Loucy (cell line): Measurements from ENCODE around the gene EML2.

Experiments used
- H2AFZ ChIP-seq: fragments of 200-600 bp; sonication (generic); 2 replicates; pipeline ENCODE4 v1.6.0; 2016; ENCODE audit warnings: antibody characterized with exemption, mild to moderate bottlenecking, low read length, moderate library complexity
- H3F3A ChIP-seq: fragments of 200-600 bp; 2 replicates; pipeline ENCODE4 v1.6.0; 2016; ENCODE audit warnings: antibody characterized with exemption, low read depth, mild to moderate bottlenecking
- H3K27me3 ChIP-seq: fragments of 200-600 bp; sonication (generic); 2 replicates; pipeline ENCODE4 v1.6.1; 2014; ENCODE audit warnings: low read length, mild to moderate bottlenecking; ENCODE audit not compliant: insufficient read depth, poor library complexity, severe bottlenecking
- H3K36me3 ChIP-seq: fragments of 200-600 bp; sonication (generic); 2 replicates; pipeline ENCODE4 v1.6.1; 2016; ENCODE audit warnings: low read length; ENCODE audit not compliant: insufficient read depth
- H3K4me1 ChIP-seq: fragments of 200-600 bp; sonication (generic); 2 replicates; pipeline ENCODE4 v1.5.1; 2014; ENCODE audit warnings: low read length, mild to moderate bottlenecking; ENCODE audit not compliant: insufficient read depth, poor library complexity, severe bottlenecking
- H3K4me2 ChIP-seq: fragments of 200-600 bp; sonication (generic); 2 replicates; pipeline ENCODE4 v1.6.0; 2014; ENCODE audit warnings: antibody characterized with exemption, low read length, low read depth, mild to moderate bottlenecking; ENCODE audit not compliant: poor library complexity, severe bottlenecking
- H3K4me3 ChIP-seq: fragments of 200-600 bp; sonication (generic); 2 replicates; pipeline ENCODE4 v1.5.1; 2014; ENCODE audit warnings: low read length, mild to moderate bottlenecking, mixed read lengths; ENCODE audit not compliant: poor library complexity, severe bottlenecking
- H3K79me2 ChIP-seq: fragments of 200-600 bp; sonication (generic); 2 replicates; pipeline ENCODE4 v1.6.1; 2014; ENCODE audit warnings: low read length; ENCODE audit not compliant: insufficient read depth
- H3K9ac ChIP-seq: fragments of 200-600 bp; sonication (generic); 2 replicates; pipeline ENCODE4 v1.6.0; 2014; ENCODE audit warnings: mild to moderate bottlenecking, low read depth, low read length, moderate library complexity; ENCODE audit not compliant: poor library complexity, severe bottlenecking
- H3K9me2 ChIP-seq: fragments of 200-600 bp; sonication (generic); replicated peaks from 2 replicates; pipeline ENCODE4 v1.6.1; 2016; ENCODE audit warnings: low read depth, low read length, mixed read lengths
- H3K9me3 ChIP-seq: fragments of 200-600 bp; sonication (generic); 2 replicates; pipeline ENCODE4 v1.6.1; 2014; ENCODE audit warnings: mild to moderate bottlenecking, antibody characterized with exemption, low read length, low read depth; ENCODE audit not compliant: insufficient read depth
- H4K20me1 ChIP-seq: fragments of 200-600 bp; sonication (generic); 2 replicates; pipeline ENCODE4 v1.6.0; 2014; ENCODE audit warnings: antibody characterized with exemption, low read length, mild to moderate bottlenecking; ENCODE audit not compliant: insufficient read depth, poor library complexity, severe bottlenecking
- EZH2phosphoT487 ChIP-seq: fragments of 200-600 bp; IDR thresholded peaks from 2 replicates; pipeline ENCODE4 v1.6.1; 2018; ENCODE audit warnings: antibody characterized with exemption, mild to moderate bottlenecking, moderate library complexity, borderline replicate concordance
- TF ChIP-seq, protein P1 (sequence below): fragments of 200-600 bp; sonication (generic); conservative IDR thresholded peaks from 2 replicates; pipeline ENCODE4 v1.5.1; 2014; ENCODE audit warnings: mild to moderate bottlenecking, antibody characterized with exemption, low read length

EML2 gene

DNA sequence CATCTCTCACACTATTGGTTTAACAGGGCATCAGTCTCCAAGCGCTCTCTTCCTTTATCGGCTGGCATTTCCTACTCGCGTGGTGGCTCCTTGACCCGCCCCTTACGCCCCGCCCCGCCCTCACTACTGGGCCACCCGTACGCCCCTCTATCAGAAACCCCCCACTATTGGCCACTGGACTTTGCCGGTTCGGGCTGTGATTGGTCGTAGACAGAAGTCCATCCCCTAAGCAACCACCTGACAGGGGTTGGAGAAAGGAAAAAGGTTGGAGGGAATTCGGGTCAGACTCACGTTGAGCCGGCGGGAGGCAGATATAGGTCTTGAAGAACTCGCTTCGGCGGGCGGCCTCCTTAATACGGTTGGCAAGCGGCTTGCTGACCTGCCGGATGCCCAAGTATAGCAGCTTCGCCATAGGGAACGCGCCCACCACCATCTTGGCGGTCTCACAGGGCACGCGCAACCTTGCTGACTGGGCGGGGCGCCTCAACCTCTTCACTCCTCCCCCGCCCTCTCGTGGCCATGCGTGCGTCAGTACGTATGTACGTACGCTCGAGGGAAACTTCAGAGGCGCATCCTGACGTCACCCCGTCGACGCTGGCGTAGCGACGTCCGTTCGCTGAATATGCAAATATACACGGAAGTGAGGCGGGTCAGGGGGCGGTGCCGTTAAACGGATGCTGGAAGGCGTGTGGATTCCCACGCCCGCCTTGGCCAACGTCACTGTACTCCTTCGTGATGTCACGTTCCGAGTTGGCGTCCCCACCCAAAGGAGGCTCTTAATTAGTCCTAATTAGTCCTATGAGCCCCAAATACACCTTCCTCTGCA, 54.7 kb downstream of the EML2 start, which contains the start of gene OPA3:
TSS of gene OPA3 (minus strand) at position 471 of the 826 bp plus-strand sequence. CDS start at position 433, 38 bp downstream.
- no peaks in the 10 kb centered on the region for H3K36me3 ChIP-seq
- TF ChIP-seq, protein P1, sequence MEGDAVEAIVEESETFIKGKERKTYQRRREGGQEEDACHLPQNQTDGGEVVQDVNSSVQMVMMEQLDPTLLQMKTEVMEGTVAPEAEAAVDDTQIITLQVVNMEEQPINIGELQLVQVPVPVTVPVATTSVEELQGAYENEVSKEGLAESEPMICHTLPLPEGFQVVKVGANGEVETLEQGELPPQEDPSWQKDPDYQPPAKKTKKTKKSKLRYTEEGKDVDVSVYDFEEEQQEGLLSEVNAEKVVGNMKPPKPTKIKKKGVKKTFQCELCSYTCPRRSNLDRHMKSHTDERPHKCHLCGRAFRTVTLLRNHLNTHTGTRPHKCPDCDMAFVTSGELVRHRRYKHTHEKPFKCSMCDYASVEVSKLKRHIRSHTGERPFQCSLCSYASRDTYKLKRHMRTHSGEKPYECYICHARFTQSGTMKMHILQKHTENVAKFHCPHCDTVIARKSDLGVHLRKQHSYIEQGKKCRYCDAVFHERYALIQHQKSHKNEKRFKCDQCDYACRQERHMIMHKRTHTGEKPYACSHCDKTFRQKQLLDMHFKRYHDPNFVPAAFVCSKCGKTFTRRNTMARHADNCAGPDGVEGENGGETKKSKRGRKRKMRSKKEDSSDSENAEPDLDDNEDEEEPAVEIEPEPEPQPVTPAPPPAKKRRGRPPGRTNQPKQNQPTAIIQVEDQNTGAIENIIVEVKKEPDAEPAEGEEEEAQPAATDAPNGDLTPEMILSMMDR: no peak
- no peak for TF ChIP-seq EZH2phosphoT487
- H3K9me3 ChIP-seq: no peaks in the 10 kb centered on the region
- peak within 1 kb of the TSS; percentile 94 for H3K4me3 ChIP-seq
- no peaks in the 10 kb centered on the region for H3K9me2 ChIP-seq
- H3K79me2 ChIP-seq: peaks cover 31% of the 10 kb centered on the region
- H4K20me1 ChIP-seq: peaks cover under 1% of the 10 kb centered on the region
- peaks cover 11% of the 10 kb centered on the region for H3K4me1 ChIP-seq
- no peaks in the 10 kb centered on the region for H3K27me3 ChIP-seq
- peak within 1 kb of the TSS; percentile 97 for H2AFZ ChIP-seq
- peak within 1 kb of the TSS; percentile 79 for H3K4me2 ChIP-seq
- H3K9ac ChIP-seq: peak within 1 kb of the TSS; percentile 95
- H3F3A ChIP-seq: no peaks in the 10 kb centered on the region

DNA sequence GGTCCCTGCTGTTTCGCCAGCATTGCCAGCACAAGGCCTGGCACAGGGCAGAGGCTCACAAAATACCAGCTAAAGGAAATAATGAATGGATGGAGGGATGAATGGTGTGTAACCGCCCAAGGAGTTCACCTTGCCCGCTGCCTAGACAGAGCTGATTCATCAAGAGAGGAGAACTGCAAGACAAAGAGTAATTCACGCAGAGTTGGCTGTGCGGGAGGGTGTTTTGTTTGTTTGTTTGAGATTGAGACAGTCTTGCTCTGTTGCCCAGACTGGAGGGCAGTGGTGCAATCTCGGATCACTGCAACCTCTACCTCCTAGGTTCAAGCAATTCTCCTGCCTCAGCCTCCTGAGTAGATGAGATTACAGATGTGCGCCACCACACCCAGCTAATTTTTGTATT, 57.6 kb downstream of the EML2 start:
- H3K9me3 ChIP-seq: no peaks in the 10 kb centered on the region
- no peaks in the 10 kb centered on the region for H3K36me3 ChIP-seq
- H3F3A ChIP-seq: no peaks in the 10 kb centered on the region
- no peaks in the 10 kb centered on the region for H3K9me2 ChIP-seq
- TF ChIP-seq, protein P1: no peak
- no peak for TF ChIP-seq EZH2phosphoT487
- H3K9ac ChIP-seq: no peak overlapping the region
- H3K27me3 ChIP-seq: no peaks in the 10 kb centered on the region
- H2AFZ ChIP-seq: no peak overlapping the region
- H3K4me1 ChIP-seq: peaks cover 11% of the 10 kb centered on the region
- H3K4me2 ChIP-seq: no peak overlapping the region
- H4K20me1 ChIP-seq: peaks cover 3% of the 10 kb centered on the region
- no peak overlapping the region for H3K4me3 ChIP-seq
- H3K79me2 ChIP-seq: peaks cover 39% of the 10 kb centered on the region

DNA sequence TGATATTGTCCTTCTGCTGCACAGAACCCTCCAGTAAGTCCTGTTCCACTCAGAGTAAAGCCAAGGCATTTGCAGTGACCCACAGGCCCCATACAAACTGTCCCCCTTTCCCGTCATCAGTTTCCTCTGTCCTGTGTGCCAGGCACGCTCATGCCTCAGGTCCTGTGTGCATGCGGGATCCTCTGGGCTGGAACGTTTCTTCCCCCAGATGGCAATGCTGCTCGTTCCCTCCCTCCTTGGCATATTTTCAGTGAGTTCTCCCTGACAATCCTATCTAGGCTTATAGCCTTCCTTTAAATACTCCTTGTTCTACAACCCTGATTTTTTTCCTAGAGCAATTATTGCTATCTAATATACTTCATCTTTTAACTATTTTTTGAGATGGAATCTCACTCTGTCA, 60.3 kb downstream of the EML2 start:
- H3K4me3 ChIP-seq: no peak overlapping the region
- no peak overlapping the region for H3K9ac ChIP-seq
- no peaks in the 10 kb centered on the region for H3K9me3 ChIP-seq
- peaks cover 49% of the 10 kb centered on the region for H3K79me2 ChIP-seq
- H4K20me1 ChIP-seq: peaks cover 3% of the 10 kb centered on the region
- no peaks in the 10 kb centered on the region for H3K27me3 ChIP-seq
- no peaks in the 10 kb centered on the region for H3F3A ChIP-seq
- no peaks in the 10 kb centered on the region for H3K36me3 ChIP-seq
- TF ChIP-seq, protein P1: no peak
- no peak for TF ChIP-seq EZH2phosphoT487
- H3K4me1 ChIP-seq: peaks cover 4% of the 10 kb centered on the region
- H3K9me2 ChIP-seq: no peaks in the 10 kb centered on the region
- H3K4me2 ChIP-seq: no peak overlapping the region
- no peak overlapping the region for H2AFZ ChIP-seq
